Measurements from ENCODE around the gene KCNJ6. TPM values are rescaled to one million over a fixed set of nuclear protein-coding genes. Genes with fewer than 3 reads are reported as not detected.

KCNJ6 gene
- total RNA-seq, 1 donor from 2014 or later: 2.6 TPM

GRCh38 chr21:37865156-37865555 lies 51.1 kb downstream of the KCNJ6 start:
- DNase-seq (ENCODE audit: low read depth) (no peak), FAIRE-seq (no peak)
- Mint-ChIP-seq H3K27me3 (ENCODE audit: low read depth, unreplicated experiment) (no peaks in the 10 kb centered on the region), H3K27ac (ENCODE audit: unreplicated experiment) (no peak overlapping the region), H3K9me3 (ENCODE audit: unreplicated experiment) (no peaks in the 10 kb centered on the region), H3K36me3 (ENCODE audit: low read depth, unreplicated experiment) (no peaks in the 10 kb centered on the region), H3K4me1 (ENCODE audit: low read depth, unreplicated experiment) (peaks cover 16% of the 10 kb centered on the region), H3K4me3 (ENCODE audit: unreplicated experiment) (no peak overlapping the region)
- no peaks in the 10 kb centered on the region for H3K27me3 ChIP-seq (ENCODE audit: insufficient read depth, low read length)
- no peaks in the 10 kb centered on the region for H3K36me3 ChIP-seq (ENCODE audit: insufficient read depth, low read length)
- H3K79me2 ChIP-seq (ENCODE audit: insufficient read depth, low read length): no peaks in the 10 kb centered on the region
- no peaks in the 10 kb centered on the region for H4K20me1 ChIP-seq (ENCODE audit: insufficient read depth, low read length)
- H3K9ac ChIP-seq (ENCODE audit: low read length): no peak overlapping the region
- H3K27ac ChIP-seq (ENCODE audit: low read depth, low read length): no peak overlapping the region
- H3K4me2 ChIP-seq (ENCODE audit: low read length): no peak overlapping the region
- no peak overlapping the region for H2AFZ ChIP-seq (ENCODE audit: low read depth, low read length)
- peaks cover 5% of the 10 kb centered on the region for H3K4me1 ChIP-seq (ENCODE audit: insufficient read depth, low read length)
- TF ChIP-seq CTCF (IDR thresholded peaks at IDR 0.05; ENCODE audit: insufficient read depth, low read depth, low read length) (no peak), EZH2 (IDR thresholded peaks at IDR 0.05; ENCODE audit: insufficient read depth, low read length) (no peak)
- H3K4me3 ChIP-seq (ENCODE audit: insufficient read depth, low read depth, low read length): no peak overlapping the region
- H3K9me3 ChIP-seq (ENCODE audit: insufficient read depth, low read depth, low read length): no peaks in the 10 kb centered on the region

GRCh38 chr21:37863842-37864241 lies 52.4 kb downstream of the KCNJ6 start:
- Histone ChIP-seq H3K4me3 (ENCODE audit: insufficient read depth, low read depth, low read length) (no peak overlapping the region), H3K27me3 (ENCODE audit: insufficient read depth, low read length) (no peaks in the 10 kb centered on the region), H2AFZ (ENCODE audit: low read depth, low read length) (no peak overlapping the region), H3K9ac (ENCODE audit: low read length) (no peak overlapping the region), H3K4me2 (ENCODE audit: low read length) (no peak overlapping the region), H3K36me3 (ENCODE audit: insufficient read depth, low read length) (no peaks in the 10 kb centered on the region), H4K20me1 (ENCODE audit: insufficient read depth, low read length) (no peaks in the 10 kb centered on the region), H3K4me1 (ENCODE audit: insufficient read depth, low read length) (peaks cover 5% of the 10 kb centered on the region), H3K27ac (ENCODE audit: low read depth, low read length) (no peak overlapping the region), H3K9me3 (ENCODE audit: insufficient read depth, low read depth, low read length) (no peaks in the 10 kb centered on the region), H3K79me2 (ENCODE audit: insufficient read depth, low read length) (no peaks in the 10 kb centered on the region)
- DNase-seq (ENCODE audit: low read depth) (peak; percentile 87), FAIRE-seq (no peak)
- Mint-ChIP-seq H3K4me1 (ENCODE audit: low read depth, unreplicated experiment) (peaks cover 11% of the 10 kb centered on the region), H3K27ac (ENCODE audit: unreplicated experiment) (peak overlapping the region; percentile 50), H3K36me3 (ENCODE audit: low read depth, unreplicated experiment) (no peaks in the 10 kb centered on the region), H3K9me3 (ENCODE audit: unreplicated experiment) (no peaks in the 10 kb centered on the region), H3K27me3 (ENCODE audit: low read depth, unreplicated experiment) (no peaks in the 10 kb centered on the region), H3K4me3 (ENCODE audit: unreplicated experiment) (no peak overlapping the region)
- TF ChIP-seq CTCF (IDR thresholded peaks at IDR 0.05; ENCODE audit: insufficient read depth, low read depth, low read length) (no peak), EZH2 (IDR thresholded peaks at IDR 0.05; ENCODE audit: insufficient read depth, low read length) (no peak)

- Mint-ChIP-seq H3K36me3 (ENCODE audit: low read depth, unreplicated experiment) (no peaks in the 10 kb centered on the region), H3K9me3 (ENCODE audit: unreplicated experiment) (no peaks in the 10 kb centered on the region), H3K27me3 (ENCODE audit: low read depth, unreplicated experiment) (no peaks in the 10 kb centered on the region), H3K4me1 (ENCODE audit: low read depth, unreplicated experiment) (peaks cover 8% of the 10 kb centered on the region), H3K27ac (ENCODE audit: unreplicated experiment) (peak overlapping the region; percentile 6), H3K4me3 (ENCODE audit: unreplicated experiment) (no peak overlapping the region)
- no peak for DNase-seq (ENCODE audit: low read depth)
- no peak overlapping the region for H3K4me2 ChIP-seq (ENCODE audit: low read length)
- no peak for TF ChIP-seq EZH2 (IDR thresholded peaks at IDR 0.05; ENCODE audit: insufficient read depth, low read length)
- TF ChIP-seq CTCF (IDR thresholded peaks at IDR 0.05; ENCODE audit: insufficient read depth, low read depth, low read length): no peak
- no peak overlapping the region for H3K9ac ChIP-seq (ENCODE audit: low read length)
- no peak overlapping the region for H3K4me3 ChIP-seq (ENCODE audit: insufficient read depth, low read depth, low read length)
- no peaks in the 10 kb centered on the region for H3K4me1 ChIP-seq (ENCODE audit: insufficient read depth, low read length)
- no peaks in the 10 kb centered on the region for H3K79me2 ChIP-seq (ENCODE audit: insufficient read depth, low read length)
- FAIRE-seq: no peak
- H4K20me1 ChIP-seq (ENCODE audit: insufficient read depth, low read length): no peaks in the 10 kb centered on the region
- no peaks in the 10 kb centered on the region for H3K9me3 ChIP-seq (ENCODE audit: insufficient read depth, low read depth, low read length)
- no peaks in the 10 kb centered on the region for H3K36me3 ChIP-seq (ENCODE audit: insufficient read depth, low read length)
- H3K27ac ChIP-seq (ENCODE audit: low read depth, low read length): no peak overlapping the region
- H3K27me3 ChIP-seq (ENCODE audit: insufficient read depth, low read length): no peaks in the 10 kb centered on the region
- peak overlapping the region; percentile 13 for H2AFZ ChIP-seq (ENCODE audit: low read depth, low read length)
Measured at GRCh38 chr21:37862536-37862935, 53.7 kb downstream of the KCNJ6 start.

Data from astrocyte (in vitro differentiated cells and primary cell).